DMS114 treated with DMSO at 0.1 percent for 48 hours (cell line): ENCODE results near the gene CTTNBP2.

Experiments
- DNase-seq: peaks from one replicate; lab custom pipeline; 2025; ENCODE audit not compliant: unreplicated experiment; lab: John Stamatoyannopoulos, UW

The CTTNBP2 gene, protein sequence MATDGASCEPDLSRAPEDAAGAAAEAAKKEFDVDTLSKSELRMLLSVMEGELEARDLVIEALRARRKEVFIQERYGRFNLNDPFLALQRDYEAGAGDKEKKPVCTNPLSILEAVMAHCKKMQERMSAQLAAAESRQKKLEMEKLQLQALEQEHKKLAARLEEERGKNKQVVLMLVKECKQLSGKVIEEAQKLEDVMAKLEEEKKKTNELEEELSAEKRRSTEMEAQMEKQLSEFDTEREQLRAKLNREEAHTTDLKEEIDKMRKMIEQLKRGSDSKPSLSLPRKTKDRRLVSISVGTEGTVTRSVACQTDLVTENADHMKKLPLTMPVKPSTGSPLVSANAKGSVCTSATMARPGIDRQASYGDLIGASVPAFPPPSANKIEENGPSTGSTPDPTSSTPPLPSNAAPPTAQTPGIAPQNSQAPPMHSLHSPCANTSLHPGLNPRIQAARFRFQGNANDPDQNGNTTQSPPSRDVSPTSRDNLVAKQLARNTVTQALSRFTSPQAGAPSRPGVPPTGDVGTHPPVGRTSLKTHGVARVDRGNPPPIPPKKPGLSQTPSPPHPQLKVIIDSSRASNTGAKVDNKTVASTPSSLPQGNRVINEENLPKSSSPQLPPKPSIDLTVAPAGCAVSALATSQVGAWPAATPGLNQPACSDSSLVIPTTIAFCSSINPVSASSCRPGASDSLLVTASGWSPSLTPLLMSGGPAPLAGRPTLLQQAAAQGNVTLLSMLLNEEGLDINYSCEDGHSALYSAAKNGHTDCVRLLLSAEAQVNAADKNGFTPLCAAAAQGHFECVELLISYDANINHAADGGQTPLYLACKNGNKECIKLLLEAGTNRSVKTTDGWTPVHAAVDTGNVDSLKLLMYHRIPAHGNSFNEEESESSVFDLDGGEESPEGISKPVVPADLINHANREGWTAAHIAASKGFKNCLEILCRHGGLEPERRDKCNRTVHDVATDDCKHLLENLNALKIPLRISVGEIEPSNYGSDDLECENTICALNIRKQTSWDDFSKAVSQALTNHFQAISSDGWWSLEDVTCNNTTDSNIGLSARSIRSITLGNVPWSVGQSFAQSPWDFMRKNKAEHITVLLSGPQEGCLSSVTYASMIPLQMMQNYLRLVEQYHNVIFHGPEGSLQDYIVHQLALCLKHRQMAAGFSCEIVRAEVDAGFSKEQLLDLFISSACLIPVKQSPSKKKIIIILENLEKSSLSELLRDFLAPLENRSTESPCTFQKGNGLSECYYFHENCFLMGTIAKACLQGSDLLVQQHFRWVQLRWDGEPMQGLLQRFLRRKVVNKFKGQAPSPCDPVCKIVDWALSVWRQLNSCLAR (N-terminal part only)

DNA sequence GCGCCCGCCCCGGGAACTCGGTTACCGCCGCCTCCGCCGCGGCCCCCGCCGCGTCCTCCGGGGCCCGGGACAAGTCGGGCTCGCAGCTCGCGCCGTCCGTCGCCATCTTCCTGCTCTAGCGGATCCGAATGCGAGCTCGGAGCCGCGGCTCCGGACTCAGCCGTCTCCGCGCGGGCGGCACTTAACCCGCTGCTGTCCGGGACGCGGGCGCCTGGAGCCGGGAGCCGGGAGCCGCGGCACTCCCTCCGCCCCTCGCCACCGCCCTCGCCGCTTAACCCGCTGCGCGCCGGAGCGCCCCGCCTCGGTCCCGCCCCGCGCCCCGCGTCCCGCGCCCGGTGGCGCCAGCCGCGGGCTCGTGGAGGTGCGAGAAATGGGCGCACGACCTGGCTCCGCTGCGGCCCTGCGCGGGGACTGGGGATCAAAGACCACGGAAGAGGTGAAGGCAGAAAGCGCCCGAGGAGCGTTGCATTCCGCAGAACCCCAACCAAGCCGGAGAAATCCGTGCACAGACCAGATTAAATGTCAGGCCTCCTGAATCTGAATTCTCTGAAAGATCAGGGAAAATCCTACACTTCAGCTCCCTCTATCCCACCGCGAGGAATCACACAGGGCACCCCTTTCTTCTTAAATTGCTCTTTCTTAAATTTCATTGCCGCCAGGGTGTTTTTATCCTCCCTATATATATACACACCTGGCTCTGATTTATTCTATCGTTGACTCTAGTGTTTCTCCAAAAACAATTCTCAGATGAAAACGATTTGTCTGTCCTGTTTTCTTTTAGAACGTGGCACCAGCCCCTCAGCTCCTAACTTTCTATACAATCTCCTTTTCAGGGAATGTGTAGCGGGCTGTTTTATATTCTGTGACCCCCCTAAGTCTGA, at the start of gene CTTNBP2:
CTTNBP2 (minus strand) TSS at position 132 of the 881 bp plus-strand sequence; CDS start at position 106, 26 bp downstream.
- no peak for DNase-seq

DNA sequence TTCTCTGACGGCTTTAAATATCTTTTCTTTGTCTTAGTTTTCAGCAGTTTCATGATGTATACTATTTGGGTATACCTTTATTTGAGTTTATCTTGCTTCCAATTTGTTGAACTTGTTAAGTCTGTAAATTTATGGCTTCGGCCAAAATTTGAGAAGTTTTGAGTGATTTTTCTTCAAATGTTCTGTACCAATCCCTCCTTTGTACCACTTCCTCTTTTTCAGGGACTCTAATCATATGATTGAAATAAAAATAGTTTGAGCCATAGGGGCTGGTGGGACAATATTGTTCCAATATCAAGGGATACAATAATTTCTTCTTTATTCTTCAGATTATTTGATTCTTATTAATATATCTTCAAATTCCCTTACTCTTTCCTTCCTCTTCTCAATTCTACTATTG, 43.1 kb upstream of the CTTNBP2 start:
- no peak for DNase-seq

DNA sequence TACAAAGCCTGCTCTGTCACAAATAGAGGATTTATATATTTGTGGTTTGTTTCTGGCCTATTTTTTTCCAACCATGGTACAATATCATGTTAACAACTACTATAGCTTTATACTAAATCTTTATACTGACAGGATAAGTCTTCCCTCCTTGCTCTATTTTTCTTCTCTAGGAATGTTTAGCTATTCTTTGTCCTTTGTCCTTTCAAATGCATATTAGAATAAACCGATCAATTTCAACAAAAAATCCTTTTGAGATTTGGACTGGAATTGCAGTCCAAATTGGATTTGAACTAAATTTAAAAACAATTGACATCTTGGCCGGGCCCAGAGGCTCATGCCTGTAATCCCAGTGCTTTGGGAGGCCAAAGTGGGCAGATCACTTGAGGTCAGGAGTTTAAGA, 39.2 kb upstream of the CTTNBP2 start:
- no peak for DNase-seq

DNA sequence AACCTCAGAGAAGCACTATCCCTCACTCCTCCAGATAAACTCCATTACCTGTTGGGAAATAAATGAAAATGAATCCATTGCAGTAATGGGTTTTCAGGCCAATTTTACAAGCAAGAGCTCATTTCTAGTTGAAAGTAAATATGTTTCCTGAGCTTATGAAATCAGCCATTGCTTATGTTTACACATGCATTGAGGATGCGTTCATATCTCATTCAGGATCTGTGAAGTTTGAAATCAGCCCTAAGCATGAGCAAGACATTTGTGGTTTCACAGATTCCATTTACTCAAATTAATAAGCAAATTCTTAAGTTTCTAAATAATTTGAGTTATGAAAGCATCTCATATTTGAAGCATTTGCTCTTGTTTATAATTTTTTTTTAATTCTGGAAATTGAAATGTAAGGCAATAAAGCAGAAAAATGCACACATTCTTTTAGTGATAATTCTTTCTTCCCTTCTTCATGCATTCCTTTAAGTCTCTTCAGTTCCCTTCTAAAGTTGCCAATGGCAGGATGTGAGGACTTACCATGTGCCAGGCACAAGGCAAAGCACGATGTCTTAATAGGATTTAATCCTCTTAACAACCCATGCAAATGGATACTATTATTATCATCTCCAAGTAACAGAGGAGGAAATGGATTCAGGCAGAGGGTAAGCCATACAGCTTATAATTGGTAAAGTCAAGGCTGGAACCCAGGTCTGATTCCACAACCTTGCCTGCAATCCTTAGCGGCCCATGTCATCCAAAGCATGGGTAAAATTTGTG, 35.0 kb upstream of the CTTNBP2 start:
- no peak for DNase-seq

DNA sequence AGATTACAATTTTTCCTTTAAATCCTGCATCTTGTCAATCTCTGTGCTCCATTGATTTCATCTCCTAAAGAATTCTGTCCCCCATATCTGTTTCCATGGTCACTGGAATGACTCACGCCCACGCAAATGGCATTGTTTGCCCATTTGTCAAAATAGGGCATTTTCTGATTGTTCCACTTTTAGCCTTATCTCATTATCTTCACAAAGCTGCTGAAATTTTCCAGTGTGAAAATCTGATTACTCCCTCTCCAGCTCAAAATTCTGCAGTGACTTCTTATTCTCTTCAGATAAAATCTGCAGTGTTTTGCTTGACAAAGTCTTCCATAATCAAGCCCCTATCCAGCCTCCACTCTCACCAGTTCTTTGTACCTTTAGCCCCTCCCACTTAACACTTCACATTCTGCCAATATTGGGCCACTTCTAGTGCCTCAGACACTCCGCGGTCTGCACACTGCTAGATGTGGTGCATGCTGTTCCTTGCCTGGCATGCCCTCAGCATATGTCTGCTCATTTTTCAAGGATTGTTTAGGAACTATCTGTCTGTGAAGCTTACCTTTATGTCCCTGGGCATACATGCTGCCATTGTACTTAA, 33.9 kb upstream of the CTTNBP2 start:
- DNase-seq = no peak

DNA sequence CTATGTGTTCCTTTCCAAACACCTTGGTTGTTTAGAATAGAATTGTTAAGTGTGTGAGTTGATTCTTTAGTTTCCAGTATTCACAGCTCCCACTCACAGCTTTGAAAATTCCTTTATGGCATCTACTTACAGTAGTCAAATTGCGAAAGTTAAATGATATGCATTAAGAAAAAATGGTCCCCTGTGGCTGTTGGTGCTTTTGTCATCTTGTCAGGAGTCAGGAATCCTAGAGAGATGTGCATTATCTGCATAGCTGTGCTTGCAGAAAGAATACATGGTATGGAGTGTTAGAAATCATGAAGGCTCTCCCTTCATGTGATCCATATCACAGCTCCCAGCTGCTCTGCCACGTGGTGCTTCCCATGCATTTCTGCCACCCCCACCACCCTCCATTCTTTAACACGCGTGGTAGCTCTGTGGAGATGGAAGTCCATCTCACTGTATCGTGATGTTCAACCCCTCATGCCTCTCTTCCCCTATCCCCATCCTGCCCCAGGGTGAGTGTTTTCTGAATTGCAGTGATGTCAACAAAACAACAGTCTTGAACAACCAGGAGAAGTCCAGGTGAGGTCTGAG, 29.2 kb upstream of the CTTNBP2 start:
- no peak for DNase-seq

DNA sequence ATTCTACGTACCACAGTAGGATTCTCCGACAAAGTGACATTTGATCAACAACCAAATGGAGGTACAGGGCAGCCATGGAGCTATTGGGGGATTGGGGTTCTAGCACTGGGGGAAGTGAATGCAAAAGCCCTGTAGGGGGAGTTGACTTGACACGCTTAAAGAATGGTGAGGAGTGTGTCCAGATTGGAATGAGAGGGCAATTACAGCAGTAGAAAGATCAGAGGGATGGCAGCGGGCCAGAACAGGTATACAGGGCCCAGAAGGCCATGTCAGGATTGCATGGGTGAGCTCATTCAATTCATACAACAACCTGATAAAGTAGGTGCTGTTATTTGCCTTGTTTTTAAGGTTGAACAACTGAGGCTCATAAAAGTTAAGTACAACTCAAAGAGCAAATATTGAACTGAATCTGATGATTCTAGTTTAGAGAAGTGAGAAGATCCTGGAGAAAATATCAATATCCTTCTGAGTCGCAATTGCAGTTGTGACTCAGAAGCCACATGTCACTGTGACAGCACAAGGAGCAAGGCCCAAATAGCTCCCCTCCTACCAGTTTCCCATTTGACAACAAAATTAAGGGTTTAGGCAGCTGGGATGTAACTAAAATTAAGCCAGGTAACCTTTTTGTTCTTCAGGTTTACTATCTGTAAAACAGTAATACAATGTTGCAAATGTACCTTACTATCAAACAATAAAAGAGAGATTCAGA, 28.0 kb upstream of the CTTNBP2 start:
- no peak for DNase-seq

DNA sequence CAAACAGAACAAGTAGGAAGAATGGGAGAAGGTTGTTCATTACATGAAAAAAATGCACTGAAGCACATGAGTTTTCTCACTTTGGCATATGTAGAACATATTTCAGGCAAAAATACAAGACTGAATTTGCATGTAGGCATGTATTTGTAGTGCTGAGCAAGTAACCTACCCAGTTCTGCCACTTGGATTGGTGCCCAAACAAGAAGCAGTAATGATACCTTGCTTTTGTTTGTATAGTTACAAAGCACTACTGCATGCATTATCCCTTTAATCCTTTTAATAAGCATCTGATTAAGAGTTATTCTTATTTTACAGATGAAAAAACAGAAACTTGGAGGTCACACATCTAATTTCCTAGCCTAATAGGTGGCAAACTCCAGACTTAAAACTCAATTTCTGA, 23.1 kb upstream of the CTTNBP2 start:
- no peak for DNase-seq

DNA sequence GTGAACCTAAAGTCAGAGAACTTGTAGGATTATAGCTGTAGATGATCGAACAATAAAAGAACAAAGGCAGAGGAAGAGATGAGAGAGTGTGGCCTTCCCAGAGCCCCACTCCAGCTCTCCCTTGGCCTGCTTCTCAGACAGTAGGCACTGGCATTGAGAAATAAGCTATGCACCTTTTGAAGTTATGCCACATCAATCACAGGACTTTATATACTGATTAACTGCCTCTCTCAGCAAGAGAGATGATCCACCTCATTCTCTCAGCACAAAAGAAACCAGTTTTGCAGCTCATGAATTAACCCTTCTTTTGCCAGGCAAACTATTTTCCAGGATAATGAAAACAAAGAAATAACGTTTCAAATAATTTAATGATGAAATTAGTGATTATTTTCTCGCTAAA, 22.0 kb upstream of the CTTNBP2 start:
- no peak for DNase-seq

DNA sequence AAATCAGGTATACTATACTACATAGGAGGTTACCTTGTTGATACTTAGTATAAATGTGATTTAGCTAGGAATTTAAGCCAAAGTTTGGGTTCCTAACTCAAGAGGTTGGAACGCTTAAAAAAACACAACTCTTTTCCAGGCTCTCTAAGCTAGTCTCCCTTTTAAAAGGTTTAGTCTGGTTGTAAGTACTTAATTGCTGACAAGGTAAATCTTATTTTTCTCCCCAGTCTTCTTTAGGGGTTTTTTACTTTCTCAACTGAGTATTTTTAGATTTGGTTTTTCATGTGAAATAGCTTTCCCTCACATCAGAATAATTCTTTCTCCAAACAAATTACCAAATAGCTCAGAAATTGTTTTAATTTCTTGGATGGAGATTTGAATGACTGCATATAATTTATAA, 20.8 kb upstream of the CTTNBP2 start:
- no peak for DNase-seq

DNA sequence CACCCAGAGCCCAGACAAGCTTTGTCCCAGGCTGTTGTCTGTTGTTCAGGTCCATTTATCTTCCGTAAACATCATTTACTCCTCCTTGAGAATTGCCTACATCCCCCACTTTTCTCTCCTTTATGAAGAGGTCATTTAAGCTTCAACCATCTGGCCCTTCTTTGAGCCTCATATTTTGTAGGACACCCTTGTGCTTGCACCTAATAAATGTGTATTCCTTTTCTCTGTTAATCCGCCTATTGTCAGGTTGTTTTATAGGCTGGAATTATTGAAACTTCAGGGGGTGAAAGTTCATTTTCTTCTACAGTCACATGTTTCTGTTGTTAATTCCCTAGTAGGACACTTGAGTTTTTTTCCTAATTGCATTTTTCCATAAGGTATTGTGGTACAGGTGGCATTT, 19.6 kb upstream of the CTTNBP2 start:
- no peak for DNase-seq

DNA sequence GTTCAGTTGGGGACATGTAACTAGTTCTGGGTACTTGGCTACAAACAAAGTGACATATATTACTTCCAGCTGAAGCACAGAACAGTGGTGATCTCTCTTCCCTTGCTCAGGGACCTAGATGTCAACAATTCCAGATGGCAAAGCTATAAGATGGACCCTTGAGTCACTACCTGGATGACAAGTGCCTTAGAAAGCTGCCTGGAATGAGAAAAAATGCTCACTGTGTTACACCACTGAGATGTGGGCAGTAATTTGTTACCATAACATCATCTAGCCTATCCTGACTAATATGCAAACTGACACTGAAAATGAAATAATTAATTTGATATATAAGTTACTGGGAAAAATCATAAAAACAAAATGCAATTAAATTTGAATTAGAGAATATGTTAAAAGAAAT, 16.4 kb upstream of the CTTNBP2 start:
- DNase-seq = no peak

DNA sequence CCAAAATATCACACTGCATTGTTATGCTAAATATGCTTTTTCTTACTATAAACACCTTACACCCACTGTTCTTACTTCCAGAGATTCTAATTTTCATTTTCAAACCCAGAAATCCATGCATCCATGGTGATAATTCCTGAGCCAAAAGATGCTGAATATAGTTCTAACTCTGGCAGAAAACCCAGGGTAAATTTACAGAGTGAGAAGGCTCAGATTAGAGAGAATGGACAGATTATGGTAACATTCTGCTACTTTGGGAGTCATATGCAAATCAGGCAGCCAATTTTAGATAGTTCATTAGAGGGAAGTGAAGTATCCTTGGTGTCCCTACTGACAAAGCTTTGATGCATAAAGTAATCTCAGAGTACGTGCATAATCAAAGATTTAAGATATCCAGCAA, 15.4 kb upstream of the CTTNBP2 start:
- no peak for DNase-seq

DNA sequence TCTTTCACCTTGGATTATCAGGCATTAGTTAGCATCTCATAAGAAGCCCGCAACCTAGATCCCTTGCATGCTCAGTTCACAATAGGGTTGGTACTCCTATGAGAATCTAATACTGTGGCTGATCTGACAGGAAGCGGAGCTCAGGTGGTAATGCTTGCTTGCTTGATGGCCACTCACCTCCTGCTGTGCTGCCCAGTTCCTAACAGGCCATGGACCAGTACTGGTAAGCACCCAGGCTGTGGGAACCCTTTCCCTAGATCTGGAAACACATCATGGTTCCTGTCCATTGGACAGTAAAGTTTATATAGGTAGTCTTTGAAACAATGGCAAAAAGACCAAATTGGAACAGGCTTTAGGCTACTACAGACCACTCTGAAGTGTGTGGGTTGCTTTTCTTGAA, 9.4 kb upstream of the CTTNBP2 start:
- DNase-seq = no peak

DNA sequence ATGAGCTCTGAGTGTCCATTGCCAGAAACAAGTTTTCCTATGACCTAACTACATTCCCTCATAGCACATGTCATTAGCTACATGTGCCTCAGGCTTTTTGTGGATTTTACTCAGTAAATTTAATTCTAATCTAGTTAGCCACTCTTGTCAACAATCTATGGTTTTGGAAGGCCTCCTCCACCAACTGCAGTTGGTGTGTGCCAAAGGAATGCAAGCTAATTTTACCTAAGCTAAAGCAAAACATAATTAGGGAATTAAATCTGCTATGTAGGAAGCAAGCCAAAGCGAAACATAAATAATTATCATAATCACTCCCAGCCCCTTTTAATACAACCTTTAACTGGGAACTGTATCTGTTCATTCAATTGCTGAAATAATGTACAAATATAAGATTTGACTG, 3.5 kb upstream of the CTTNBP2 start:
- no peak for DNase-seq

DNA sequence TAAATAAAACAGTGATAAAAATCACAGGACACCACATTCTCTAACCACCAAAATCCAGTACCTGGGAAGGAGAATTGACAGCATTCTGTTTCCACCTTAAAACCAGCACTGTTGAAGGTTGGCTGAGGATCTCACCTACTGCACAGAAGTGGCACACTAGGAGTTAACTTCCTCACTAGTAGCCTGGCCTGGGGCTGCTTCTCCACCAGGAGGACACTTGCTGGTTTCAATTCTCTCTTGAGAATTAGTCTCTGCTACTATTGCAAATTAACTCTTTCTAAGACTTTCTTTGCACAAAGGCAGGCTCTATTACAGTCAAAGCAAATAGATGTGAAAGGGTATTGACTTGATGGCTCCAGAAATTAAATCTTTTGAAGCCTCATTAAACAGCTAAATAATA, 2.3 kb upstream of the CTTNBP2 start:
- DNase-seq = no peak

DNA sequence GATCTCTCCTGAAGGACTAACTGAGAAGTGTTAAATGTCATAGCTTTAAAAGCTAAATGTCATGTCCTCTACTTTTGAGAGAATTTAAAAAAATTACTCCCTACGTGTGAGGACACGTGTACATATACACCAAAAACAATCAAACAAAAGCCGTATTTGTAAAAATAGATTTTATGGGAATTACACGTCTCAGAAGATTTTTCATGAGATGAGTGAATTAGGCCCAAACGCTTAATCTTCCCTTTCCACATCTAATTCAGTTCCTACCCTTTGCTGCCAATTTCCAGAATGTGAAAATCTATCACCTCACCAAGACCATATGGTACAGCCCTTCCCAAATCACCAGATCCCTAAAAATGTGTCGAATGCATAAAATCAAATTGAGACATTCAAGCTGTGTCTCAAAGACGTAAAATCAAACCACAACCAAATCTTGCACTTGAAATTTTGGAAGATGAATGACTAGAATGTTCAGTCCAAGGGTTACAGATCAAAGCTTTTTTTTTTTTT, 1.0 kb upstream of the CTTNBP2 start:
- no peak for DNase-seq
